Muscle of arm (tissue), 12 donors: ENCODE measurements around the gene MTERF2. TPM values are rescaled to one million over a fixed set of nuclear protein-coding genes. Genes with fewer than 3 reads are reported as not detected.

ENCODE experiments used
- DNase-seq: peaks from one replicate; pipeline ENCODE4 v3.0.0-alpha.2; 2013
- polyA plus RNA-seq, 12 donors: library from polyadenylated mRNA; unstranded; fragments of 120-200 nt; gene quantifications; one replicate each; pipeline ENCODE4 v1.2.1, GENCODE V29; 2013; ENCODE audit not compliant: insufficient read length in 12 of 12

Gene MTERF2
- polyA plus RNA-seq, 12 donors: 24.6 to 132 (median 32.2) TPM

- peak; percentile 98 for DNase-seq
Observed at GRCh38 chr12:106955377-106956047, 31.4 kb downstream of the MTERF2 start, which contains the start of gene TMEM263. TMEM263 (plus strand) TSS chr12:106955907; CDS start chr12:106967117, 11,210 bp downstream.

- no peak for DNase-seq
Observed at GRCh38 chr12:106954462-106955376, 32.2 kb downstream of the MTERF2 start.

GRCh38 chr12:106953352-106954250 is 33.3 kb downstream of the MTERF2 start:
- DNase-seq: no peak

GRCh38 chr12:106950591-106950990 is 36.4 kb downstream of the MTERF2 start:
- no peak for DNase-seq

- no peak for DNase-seq
Observed at GRCh38 chr12:106947461-106947860, 39.5 kb downstream of the MTERF2 start.

- no peak for DNase-seq
Observed at GRCh38 chr12:106945261-106945851, 41.6 kb downstream of the MTERF2 start.

- no peak for DNase-seq
Observed at GRCh38 chr12:106942775-106943174, 44.2 kb downstream of the MTERF2 start.

- DNase-seq: no peak
Observed at GRCh38 chr12:106941481-106942156, 45.3 kb downstream of the MTERF2 start.

- DNase-seq: no peak
Observed at GRCh38 chr12:106934277-106934676, 52.7 kb downstream of the MTERF2 start.

Other genes with a start within 250 kb of the MTERF2 start
- 10 to 100 TPM in 11 of 12 donors, not detected in 1; 13.4 to 23.1 (median 16.9) TPM for gene RIC8B, start 212.5 kb downstream of the MTERF2 start, polyA plus RNA-seq
- gene TMEM263, start 31.2 kb downstream of the MTERF2 start, polyA plus RNA-seq: 100 to 1,000 TPM in 1 of 12 donors, 10 to 100 TPM in 11; 57.7 to 169 (median 74.8) TPM
- 10 to 100 TPM in 11 of 12 donors, not detected in 1; 13.3 to 30.3 (median 16.9) TPM for gene CRY1, start 106.4 kb upstream of the MTERF2 start, polyA plus RNA-seq